RWPE2 (cell line): ENCODE measurements around the gene CRABP1.

Experiments used
- ATAC-seq: fragments of 200-7000 bp; cut with Tn5 transposase; 3 replicates; pipeline ENCODE4 v1.9.1; 2021; ENCODE audit warnings: low read depth
- DNase-seq: peaks from one replicate; pipeline ENCODE4 v3.0.0-alpha.2; 2020; ENCODE audit warnings: low spot score
- H3K27ac ChIP-seq: fragments of 450-650 bp; 2 replicates; pipeline ENCODE4 v1.5.1; 2017; ENCODE audit warnings: mild to moderate bottlenecking; ENCODE audit not compliant: poor library complexity, severe bottlenecking
- H3K27me3 ChIP-seq: fragments of 250-450 bp; sonication (Bioruptor Pico); 2 replicates; pipeline ENCODE4 v1.5.1; 2021; ENCODE audit warnings: mild to moderate bottlenecking, moderate library complexity; ENCODE audit not compliant: insufficient read depth, poor library complexity, severe bottlenecking
- H3K36me3 ChIP-seq: fragments of 250-450 bp; sonication (Bioruptor Pico); 2 replicates; pipeline ENCODE4 v1.5.1; 2020; ENCODE audit warnings: low read depth, mild to moderate bottlenecking, moderate library complexity
- H3K4me1 ChIP-seq: fragments of 250-450 bp; sonication (Bioruptor Pico); 2 replicates; pipeline ENCODE4 v1.5.1; 2021; ENCODE audit warnings: mild to moderate bottlenecking, moderate library complexity; ENCODE audit not compliant: insufficient read depth, poor library complexity, severe bottlenecking
- H3K4me3 ChIP-seq: fragments of 250-450 bp; sonication (Bioruptor Pico); 2 replicates; pipeline ENCODE4 v1.5.1; 2021; ENCODE audit warnings: mild to moderate bottlenecking, moderate library complexity; ENCODE audit not compliant: severe bottlenecking
- H3K9me3 ChIP-seq: fragments of 250-450 bp; sonication (Bioruptor Pico); 2 replicates; pipeline ENCODE4 v1.5.1; 2021; ENCODE audit warnings: mild to moderate bottlenecking, moderate library complexity; ENCODE audit not compliant: severe bottlenecking
- CTCF ChIP-seq: fragments of 450-650 bp; IDR thresholded peaks from one replicate; pipeline ENCODE4 v1.5.1; 2017; ENCODE audit warnings: mild to moderate bottlenecking, moderate library complexity; ENCODE audit not compliant: poor library complexity, severe bottlenecking

CRABP1 gene

GRCh38 chr15:78304216-78305066 is 35.7 kb upstream of the CRABP1 start:
- H3K9me3 ChIP-seq, result no peaks in the 10 kb centered on the region
- H3K4me1 ChIP-seq, result peaks cover 26% of the 10 kb centered on the region
- DNase-seq, result no peak

GRCh38 chr15:78306176-78306774 is 33.9 kb upstream of the CRABP1 start:
- TF ChIP-seq CTCF, result no peak
- Histone ChIP-seq H3K4me3 (no peak overlapping the region), H3K36me3 (no peaks in the 10 kb centered on the region), H3K4me1 (peaks cover 26% of the 10 kb centered on the region), H3K9me3 (no peaks in the 10 kb centered on the region), H3K27ac (no peak overlapping the region), H3K27me3 (no peaks in the 10 kb centered on the region)
- peak; percentile 33 for ATAC-seq
- DNase-seq, result peak; percentile 51

More at GRCh38 chr15:78304216-78305066, 35.7 kb upstream of the CRABP1 start:
- no peaks in the 10 kb centered on the region for H3K36me3 ChIP-seq
- no peak for ATAC-seq
- no peak overlapping the region for H3K27ac ChIP-seq
- TF ChIP-seq CTCF, result no peak
- H3K4me3 ChIP-seq, result no peak overlapping the region
- no peaks in the 10 kb centered on the region for H3K27me3 ChIP-seq

- no peak for DNase-seq
- TF ChIP-seq CTCF, result no peak
- Histone ChIP-seq H3K4me3 (no peak overlapping the region), H3K4me1 (peaks cover 11% of the 10 kb centered on the region), H3K27me3 (no peaks in the 10 kb centered on the region), H3K27ac (no peak overlapping the region), H3K36me3 (no peaks in the 10 kb centered on the region), H3K9me3 (no peaks in the 10 kb centered on the region)
- no peak; the same call in 2 of the 3 replicates for ATAC-seq
These were observed 32.2 kb upstream of the CRABP1 start for GRCh38 chr15:78307976-78308375.

- peak; percentile 86 for DNase-seq
- Histone ChIP-seq H3K4me3 (no peak overlapping the region), H3K36me3 (no peaks in the 10 kb centered on the region), H3K4me1 (peaks cover 8% of the 10 kb centered on the region), H3K27ac (no peak overlapping the region), H3K27me3 (no peaks in the 10 kb centered on the region), H3K9me3 (no peaks in the 10 kb centered on the region)
- TF ChIP-seq CTCF, result peak; percentile 98
- ATAC-seq, result peak; percentile 83
These were observed 31.6 kb upstream of the CRABP1 start for GRCh38 chr15:78308422-78309032.
